Keratinocyte (primary cell): ENCODE results near the gene HRCT1. TPM values are rescaled to one million over a fixed set of nuclear protein-coding genes. Genes with fewer than 3 reads are reported as not detected.

Experiments used
- DNase-seq: peaks from one replicate; pipeline ENCODE4 v3.0.0-alpha.2; 2011; ENCODE audit warnings: low read depth, missing footprints, low spot score
- FAIRE-seq: peaks from 2 replicates; lab custom pipeline; 2011; peaks lifted over from hg19 to GRCh38; lab: Jason Lieb, UNC
- H2AFZ ChIP-seq: 2 replicates; pipeline ENCODE4 v1.6.0; 2012; ENCODE audit warnings: low read length, control low read depth, inconsistent platforms; ENCODE audit not compliant: control insufficient read depth
- H3K27ac ChIP-seq: 2 replicates; pipeline ENCODE4 v1.5.1; 2011; ENCODE audit warnings: low read length; ENCODE audit not compliant: control insufficient read depth, insufficient read depth
- H3K27me3 ChIP-seq: 3 replicates; pipeline ENCODE4 v1.6.0; 2011; ENCODE audit warnings: low read length; ENCODE audit not compliant: control insufficient read depth, insufficient read depth; ENCODE audit errors: extremely low read depth
- H3K36me3 ChIP-seq, 2 experiments: 2 replicates in 1 of 2; 3 replicates in 1 of 2; pipeline ENCODE4 v1.5.1; 2011; ENCODE audit warnings: low read length in 2 of 2, mild to moderate bottlenecking in 1 of 2; ENCODE audit not compliant: control insufficient read depth in 2 of 2, insufficient read depth in 2 of 2; ENCODE audit errors: extremely low read depth in 1 of 2
- H3K4me1 ChIP-seq: 3 replicates; pipeline ENCODE4 v1.5.1; 2011; ENCODE audit warnings: low read length; ENCODE audit not compliant: control insufficient read depth, insufficient read depth; ENCODE audit errors: extremely low read depth
- H3K4me2 ChIP-seq: 3 replicates; pipeline ENCODE4 v1.6.0; 2011; ENCODE audit warnings: low read depth, low read length; ENCODE audit not compliant: control insufficient read depth, insufficient read depth; ENCODE audit errors: extremely low read depth
- H3K4me3 ChIP-seq, 3 experiments: fragments of 200-600 bp in 1 of 3; sonication (generic) in 1 of 3; 2 replicates in 2 of 3; 3 replicates in 1 of 3; pipeline ENCODE4 v1.5.1; 2011 to 2016; ENCODE audit warnings: low read length in 3 of 3, mild to moderate bottlenecking in 3 of 3, control low read depth in 2 of 3, inconsistent platforms in 1 of 3, low read depth in 1 of 3, mixed read lengths in 1 of 3, mixed run types in 1 of 3, moderate library complexity in 1 of 3; ENCODE audit not compliant: control insufficient read depth in 2 of 3, insufficient read depth in 2 of 3; ENCODE audit errors: extremely low read depth in 1 of 3
- H3K79me2 ChIP-seq: 2 replicates; pipeline ENCODE4 v1.6.0; 2012; ENCODE audit warnings: low read length; ENCODE audit not compliant: control insufficient read depth, insufficient read depth
- H3K9ac ChIP-seq: 3 replicates; pipeline ENCODE4 v1.6.0; 2011; ENCODE audit warnings: low read length; ENCODE audit not compliant: control insufficient read depth, insufficient read depth; ENCODE audit errors: extremely low read depth
- H3K9me1 ChIP-seq: 3 replicates; pipeline ENCODE4 v1.6.0; 2011; ENCODE audit warnings: low read length; ENCODE audit not compliant: control insufficient read depth, insufficient read depth; ENCODE audit errors: extremely low read depth
- H3K9me3 ChIP-seq: 2 replicates; pipeline ENCODE4 v1.5.1; 2012; ENCODE audit warnings: low read depth, low read length; ENCODE audit not compliant: control insufficient read depth
- H4K20me1 ChIP-seq: 3 replicates; pipeline ENCODE4 v1.6.0; 2011; ENCODE audit warnings: low read length; ENCODE audit not compliant: control insufficient read depth, insufficient read depth; ENCODE audit errors: extremely low read depth
- EZH2 ChIP-seq: IDR thresholded peaks from one replicate; pipeline ENCODE4 v1.6.1; 2012; ENCODE audit warnings: inconsistent platforms, mild to moderate bottlenecking, low read length, moderate library complexity
- dilution Hi-C: fragments of 300-500 bp; cut with MboI; formaldehyde crosslinking; loops from one replicate; pipeline ENCODE4 v1.7.0; 2020; ENCODE audit warnings: low sequenced_read_pairs; ENCODE audit not compliant: extremely low pct_ligation_motif_present
- polyA minus RNA-seq, 3 experiments: library from RNA; depleted of rRNA, polyadenylated mRNA; stranded (reverse); fragments of >200 nt; gene quantifications; 1 replicate in 1 of 3; 2 replicates in 1 of 3; 3 replicates in 1 of 3; pipeline ENCODE4 v1.2.3, GENCODE V29; 2011
- polyA plus RNA-seq, 5 experiments: library from polyadenylated mRNA; depleted of rRNA in 3 of 5; stranded (reverse) in 3 of 5; stranded (forward) in 1 of 5; unstranded in 1 of 5; fragments of >200 nt; gene quantifications; 1 replicate in 1 of 5; 2 replicates in 3 of 5; 3 replicates in 1 of 5; pipeline versions ENCODE4 v1.2.1 to v1.2.3, GENCODE V29; 2011 to 2012; ENCODE audit warnings: missing spikeins in 2 of 5, low read depth in 1 of 5, low replicate concordance in 1 of 5
- TF ChIP-seq, protein P1 (sequence below), 3 experiments: IDR thresholded peaks in 1 of 3; conservative IDR thresholded peaks in 1 of 3; optimal IDR thresholded peaks in 1 of 3; 2 replicates in 2 of 3; 3 replicates in 1 of 3; pipeline versions ENCODE3 to v1.5.1; 2011; ENCODE audit warnings: low read length in 3 of 3, mild to moderate bottlenecking in 3 of 3, moderate library complexity in 2 of 3, control low read depth in 1 of 3, inconsistent platforms in 1 of 3; ENCODE audit not compliant: insufficient read depth in 2 of 3; ENCODE audit errors: extremely low read depth in 1 of 3

Gene HRCT1
- polyA plus RNA-seq = not detected in 3 replicates
- not detected for polyA plus RNA-seq (2011; ENCODE audit: low read depth)
- not detected in 2 replicates for polyA plus RNA-seq (2011; cell fraction: cytosol; rRNA removed)
- polyA plus RNA-seq (2011; cell fraction: nucleus; rRNA removed) = not detected in 2 replicates
- not detected in 2 replicates for polyA plus RNA-seq (2012; ENCODE audit: low replicate concordance)
- not detected in 3 replicates for polyA minus RNA-seq
- polyA minus RNA-seq (2011; cell fraction: cytosol; rRNA and poly(A)+ RNA removed) = not detected
- not detected in 2 replicates for polyA minus RNA-seq (2011; cell fraction: nucleus; rRNA and poly(A)+ RNA removed)

DNA sequence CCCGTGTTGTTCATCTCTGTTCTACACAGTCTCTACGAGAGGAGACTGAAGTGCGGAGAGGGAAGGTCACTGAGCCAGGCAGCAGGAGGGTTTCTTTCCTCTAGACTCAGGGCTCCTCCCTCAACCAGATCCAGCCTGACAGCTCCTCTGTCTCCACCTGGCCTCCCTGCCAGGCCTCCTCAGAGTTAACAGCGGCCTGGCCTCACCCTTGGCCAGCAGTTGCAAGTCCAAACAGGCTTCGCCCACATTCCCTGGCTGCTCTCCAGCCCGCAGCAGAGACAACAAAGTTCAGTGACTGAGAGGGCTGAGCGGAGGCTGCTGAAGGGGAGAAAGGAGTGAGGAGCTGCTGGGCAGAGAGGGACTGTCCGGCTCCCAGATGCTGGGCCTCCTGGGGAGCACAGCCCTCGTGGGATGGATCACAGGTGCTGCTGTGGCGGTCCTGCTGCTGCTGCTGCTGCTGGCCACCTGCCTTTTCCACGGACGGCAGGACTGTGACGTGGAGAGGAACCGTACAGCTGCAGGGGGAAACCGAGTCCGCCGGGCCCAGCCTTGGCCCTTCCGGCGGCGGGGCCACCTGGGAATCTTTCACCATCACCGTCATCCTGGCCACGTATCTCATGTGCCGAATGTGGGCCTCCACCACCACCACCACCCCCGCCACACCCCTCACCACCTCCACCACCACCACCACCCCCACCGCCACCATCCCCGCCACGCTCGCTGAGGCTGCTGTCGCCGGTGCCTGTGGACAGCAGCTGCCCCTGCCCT, at the start of gene HRCT1:
Gene HRCT1, plus strand, starts transcription at position 291 of the 768 bp plus-strand sequence. Its CDS starts 86 bp downstream, at position 377.
- peaks cover 36% of the 10 kb centered on the region for H3K4me1 ChIP-seq
- no peaks in the 10 kb centered on the region for H3K27me3 ChIP-seq
- no peak within 1 kb of the TSS for H3K9ac ChIP-seq
- no peaks in the 10 kb centered on the region for H3K9me3 ChIP-seq
- no peak within 1 kb of the TSS for H3K27ac ChIP-seq
- H3K36me3 ChIP-seq = no peaks in the 10 kb centered on the region
- dilution Hi-C loops = no loop called here
- peak within 1 kb of the TSS; percentile 31 for H3K4me2 ChIP-seq
- H3K79me2 ChIP-seq = no peaks in the 10 kb centered on the region
- DNase-seq (peak; percentile 84), FAIRE-seq (peak; percentile 92)
- no peaks in the 10 kb centered on the region for H4K20me1 ChIP-seq
- H2AFZ ChIP-seq = no peak within 1 kb of the TSS
- H3K9me1 ChIP-seq = no peaks in the 10 kb centered on the region
- H3K4me3 ChIP-seq = no peak within 1 kb of the TSS
- TF ChIP-seq, protein P1, sequence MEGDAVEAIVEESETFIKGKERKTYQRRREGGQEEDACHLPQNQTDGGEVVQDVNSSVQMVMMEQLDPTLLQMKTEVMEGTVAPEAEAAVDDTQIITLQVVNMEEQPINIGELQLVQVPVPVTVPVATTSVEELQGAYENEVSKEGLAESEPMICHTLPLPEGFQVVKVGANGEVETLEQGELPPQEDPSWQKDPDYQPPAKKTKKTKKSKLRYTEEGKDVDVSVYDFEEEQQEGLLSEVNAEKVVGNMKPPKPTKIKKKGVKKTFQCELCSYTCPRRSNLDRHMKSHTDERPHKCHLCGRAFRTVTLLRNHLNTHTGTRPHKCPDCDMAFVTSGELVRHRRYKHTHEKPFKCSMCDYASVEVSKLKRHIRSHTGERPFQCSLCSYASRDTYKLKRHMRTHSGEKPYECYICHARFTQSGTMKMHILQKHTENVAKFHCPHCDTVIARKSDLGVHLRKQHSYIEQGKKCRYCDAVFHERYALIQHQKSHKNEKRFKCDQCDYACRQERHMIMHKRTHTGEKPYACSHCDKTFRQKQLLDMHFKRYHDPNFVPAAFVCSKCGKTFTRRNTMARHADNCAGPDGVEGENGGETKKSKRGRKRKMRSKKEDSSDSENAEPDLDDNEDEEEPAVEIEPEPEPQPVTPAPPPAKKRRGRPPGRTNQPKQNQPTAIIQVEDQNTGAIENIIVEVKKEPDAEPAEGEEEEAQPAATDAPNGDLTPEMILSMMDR (optimal IDR thresholded peaks at IDR 0.05 in 1 of 3, IDR thresholded peaks at IDR 0.05 in 1 of 3, conservative IDR thresholded peaks at IDR 0.05 in 1 of 3; ENCODE audit: extremely low read depth in 1 of 3, insufficient read depth in 2 of 3, low read length in 3 of 3) = no peak
- no peak for TF ChIP-seq EZH2

DNA sequence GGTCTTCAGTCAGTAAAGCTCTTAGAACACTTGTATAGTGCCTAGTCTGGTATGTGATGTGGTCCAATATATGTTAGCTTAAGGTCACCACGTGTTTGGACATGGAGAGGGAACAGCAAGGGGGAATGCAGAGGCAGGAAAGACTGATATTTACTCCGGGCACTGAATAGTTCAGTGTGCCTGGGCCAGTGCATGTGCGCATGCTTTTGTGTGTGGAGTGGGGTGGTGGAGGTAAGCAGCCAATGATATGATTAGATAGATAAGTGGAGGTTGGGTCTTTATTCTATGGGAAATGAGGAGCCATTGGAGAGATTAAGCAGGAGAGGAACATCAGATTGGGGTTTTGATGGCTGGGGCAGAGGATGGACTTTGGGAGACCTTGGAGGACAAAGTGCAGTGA, 49.8 kb upstream of the HRCT1 start:
- Histone ChIP-seq H4K20me1 (no peaks in the 10 kb centered on the region), H3K27me3 (peaks cover 17% of the 10 kb centered on the region), H3K4me1 (no peaks in the 10 kb centered on the region), H2AFZ (no peak overlapping the region), H3K4me3 (no peak overlapping the region), H3K9me1 (no peaks in the 10 kb centered on the region), H3K4me2 (no peak overlapping the region), H3K36me3 (no peaks in the 10 kb centered on the region), H3K79me2 (no peaks in the 10 kb centered on the region), H3K9ac (no peak overlapping the region), H3K27ac (no peak overlapping the region), H3K9me3 (no peaks in the 10 kb centered on the region)
- DNase-seq = no peak
- dilution Hi-C loops = no loop called here
- TF ChIP-seq EZH2 = no peak
- TF ChIP-seq, protein P1 (optimal IDR thresholded peaks at IDR 0.05 in 1 of 3, IDR thresholded peaks at IDR 0.05 in 1 of 3, conservative IDR thresholded peaks at IDR 0.05 in 1 of 3; ENCODE audit: extremely low read depth in 1 of 3, insufficient read depth in 2 of 3, low read length in 3 of 3) = no peak
- no peak for FAIRE-seq
